Activated CD4-positive, alpha-beta T cell treated with anti-CD3 and anti-CD28 coated beads for 4 hours (primary cell): Measurements from ENCODE around the gene CPNE5.

ENCODE experiments used
- DNase-seq, 2 donors: peaks; one replicate each; pipeline ENCODE4 v3.0.0-alpha.2; 2020

CPNE5 gene

GRCh38 chr6:36833182-36833789 lies 6.0 kb downstream of the CPNE5 start:
- DNase-seq: no peak

DNA sequence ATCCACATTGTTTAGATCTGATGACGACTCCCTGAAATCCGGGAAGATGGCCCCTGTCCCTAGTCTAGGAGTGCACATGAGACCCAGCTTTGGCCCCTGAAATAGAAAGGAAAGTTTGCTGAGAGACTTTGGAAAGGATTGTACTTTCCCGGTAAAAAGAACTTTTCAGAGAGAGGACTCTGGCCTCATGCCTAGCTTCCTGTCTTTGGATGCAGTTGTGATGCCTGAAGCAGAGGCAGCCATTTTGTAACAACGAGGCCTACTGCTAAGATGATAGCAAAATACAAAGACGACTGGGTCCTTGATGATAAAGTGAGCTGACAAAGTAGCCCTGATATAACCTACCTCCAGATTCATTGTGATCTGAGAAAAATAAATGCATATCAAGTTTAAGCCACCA lies 6.9 kb downstream of the CPNE5 start:
- DNase-seq: no peak

GRCh38 chr6:36830577-36830976 lies 8.7 kb downstream of the CPNE5 start:
- DNase-seq: no peak

GRCh38 chr6:36829919-36830544 lies 9.2 kb downstream of the CPNE5 start:
- no peak for DNase-seq

DNA sequence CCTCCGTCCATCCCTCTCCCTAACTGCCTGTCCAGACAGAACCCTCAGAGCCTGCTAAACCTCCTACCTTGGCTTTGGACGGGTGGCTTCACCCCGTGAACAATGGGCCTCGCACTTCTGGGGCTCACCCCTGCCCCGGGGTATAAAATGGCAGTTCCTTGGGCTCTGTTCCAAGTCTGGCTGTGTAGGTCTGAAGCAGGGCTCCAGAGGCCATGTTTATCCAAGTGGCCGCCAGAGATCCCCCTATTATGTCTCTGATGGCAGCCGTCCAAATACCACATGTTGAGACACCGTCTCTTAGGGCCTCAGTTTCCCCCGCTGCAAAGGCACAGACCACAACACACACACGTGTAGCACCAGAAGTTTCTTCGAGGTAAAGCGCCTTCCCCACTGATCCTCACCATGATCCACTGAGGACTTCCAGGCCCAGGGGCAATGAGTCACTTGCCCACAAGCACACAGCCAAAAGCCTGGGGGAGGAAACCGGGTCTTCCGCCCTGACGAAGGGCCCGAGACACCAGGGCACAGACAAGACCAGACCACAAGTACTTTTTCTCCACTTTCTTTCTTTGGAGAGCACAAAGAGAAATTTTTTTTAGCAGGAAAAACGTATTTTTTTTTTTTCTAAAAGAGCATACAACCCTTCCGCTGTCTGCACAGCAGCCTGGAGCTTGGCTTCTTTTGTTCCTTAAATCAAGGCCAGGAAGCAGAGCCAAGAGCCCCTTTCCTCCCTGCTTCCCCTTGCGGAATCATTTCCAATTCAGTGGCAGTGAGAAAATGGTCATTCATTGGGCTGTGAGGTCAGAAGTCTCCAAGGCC lies 11.8 kb downstream of the CPNE5 start:
- peak; percentile 8 to 15 for DNase-seq

DNA sequence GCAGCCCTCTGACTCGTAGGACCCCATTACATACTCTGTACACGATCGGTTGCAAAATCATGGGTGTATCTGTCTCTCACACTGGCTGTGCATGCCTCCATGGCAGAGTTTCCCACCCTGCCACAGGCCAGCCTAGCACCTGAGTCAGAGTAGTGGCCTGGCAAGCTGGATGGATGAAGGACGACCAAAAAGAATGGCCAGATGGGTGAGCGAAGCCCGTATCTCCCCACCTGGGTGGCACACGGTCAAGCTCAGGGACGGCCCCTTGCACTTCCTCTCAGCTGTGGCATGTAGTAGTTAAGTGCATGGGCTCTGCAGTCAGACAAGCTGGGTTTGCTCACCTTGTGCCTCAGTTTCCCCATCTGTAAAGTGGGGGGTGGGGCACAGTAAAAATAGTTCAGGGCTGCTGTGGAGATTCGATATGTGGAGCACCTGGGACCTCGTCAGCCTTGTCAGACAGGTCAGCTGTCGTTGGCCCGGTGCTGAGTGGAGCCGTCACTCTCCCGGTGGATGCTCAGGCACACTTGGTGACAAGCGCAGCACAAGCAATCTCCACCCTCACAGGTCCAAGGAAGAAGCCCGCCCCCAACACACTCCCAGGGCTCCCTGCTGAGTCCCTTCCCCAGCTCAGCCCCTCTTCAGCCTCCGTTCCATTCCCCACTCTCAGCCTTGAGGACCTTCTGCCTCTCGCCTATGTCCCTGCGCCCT lies 12.6 kb downstream of the CPNE5 start:
- no peak for DNase-seq

DNA sequence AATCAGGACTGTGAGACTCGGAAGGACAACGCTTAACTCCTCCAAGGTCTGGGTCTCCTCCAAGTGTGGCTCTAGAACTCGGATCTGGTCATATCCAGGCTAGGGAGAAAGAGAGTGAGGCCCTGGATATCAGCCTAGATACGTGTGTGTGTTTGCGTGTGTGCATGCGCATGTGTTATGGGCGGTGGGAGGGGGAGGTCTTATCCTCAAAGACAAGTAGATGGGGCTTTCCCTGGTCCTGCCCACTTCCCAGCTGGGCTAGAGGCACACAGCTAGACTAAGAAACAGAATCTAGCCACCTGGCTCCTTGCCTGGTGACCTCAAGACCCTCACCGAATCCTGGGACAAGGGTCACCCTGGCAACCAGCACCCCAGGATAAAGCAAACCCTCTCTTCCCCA lies 13.2 kb downstream of the CPNE5 start:
- no peak for DNase-seq

DNA sequence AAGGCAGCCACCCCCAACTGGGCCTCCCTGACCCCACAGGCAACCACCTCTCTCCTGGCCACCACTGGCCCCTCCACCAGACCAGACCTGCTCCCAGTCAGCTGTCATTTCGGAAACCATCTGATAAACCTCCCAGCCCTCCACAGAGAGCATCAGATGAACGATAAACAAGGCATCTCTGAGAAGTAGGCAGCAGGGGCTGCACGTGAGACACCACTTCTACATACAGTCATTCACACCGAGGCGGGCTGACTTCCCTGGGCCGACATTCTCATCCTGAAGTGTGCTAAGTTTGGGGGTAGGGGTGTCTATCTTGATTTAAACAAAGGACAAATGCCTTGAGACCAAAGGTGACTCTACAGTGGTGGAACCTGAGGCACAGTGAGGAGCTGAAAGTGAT lies 13.8 kb downstream of the CPNE5 start:
- DNase-seq: no peak

DNA sequence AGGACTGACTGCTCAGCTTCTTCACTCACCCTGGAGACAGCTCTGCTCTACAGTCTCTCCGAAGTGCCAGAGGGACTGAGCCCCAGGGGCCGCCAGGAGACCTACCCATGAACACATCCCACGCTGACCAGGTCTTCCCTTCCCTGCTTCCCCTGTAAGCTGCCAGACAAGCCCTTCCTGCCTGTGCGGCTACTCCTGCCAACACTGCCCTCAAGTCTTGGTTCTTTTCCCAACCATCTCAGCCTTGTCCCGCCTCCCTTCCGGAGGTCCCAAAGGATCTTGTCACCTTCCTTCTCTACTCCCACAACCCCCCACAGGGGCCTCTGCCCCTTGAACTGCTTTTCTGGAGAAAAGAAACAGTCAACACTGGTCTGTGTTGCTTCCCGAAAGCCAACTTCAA lies 15.0 kb downstream of the CPNE5 start:
- no peak for DNase-seq

DNA sequence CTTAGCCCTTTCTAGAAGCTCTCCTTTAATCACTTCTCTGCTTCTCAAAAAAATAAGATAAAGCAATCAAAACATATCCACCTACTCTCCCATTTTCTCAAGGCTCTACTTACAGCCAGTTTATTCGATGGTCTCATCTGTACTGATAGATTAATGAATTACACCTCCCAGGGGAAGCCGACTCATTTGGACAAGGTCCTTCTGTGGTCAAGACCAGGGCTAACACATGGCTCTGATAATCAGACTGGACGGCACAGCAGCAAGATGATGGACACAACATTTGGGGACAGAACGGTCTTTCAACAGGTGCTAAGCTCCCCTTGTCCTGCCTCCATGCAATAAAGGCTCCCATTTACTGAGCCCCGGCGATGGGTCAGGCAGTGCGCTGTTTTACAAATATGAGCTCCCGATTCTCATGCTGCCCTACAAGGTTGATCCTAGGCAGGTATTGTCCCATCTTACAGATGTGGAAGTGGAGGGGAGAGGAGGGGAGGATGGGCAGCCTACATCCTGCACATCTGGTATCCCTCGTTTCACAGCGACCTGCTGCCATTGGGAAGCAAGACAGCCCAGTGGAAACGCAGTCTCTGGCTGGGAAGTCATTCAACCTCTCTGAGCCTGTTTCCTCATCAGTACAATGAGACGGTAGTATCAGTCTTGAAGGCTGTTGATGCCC lies 15.7 kb downstream of the CPNE5 start:
- no peak for DNase-seq

GRCh38 chr6:36822506-36823269 lies 16.6 kb downstream of the CPNE5 start:
- DNase-seq: no peak

- DNase-seq: no peak
These were observed 17.5 kb downstream of the CPNE5 start for GRCh38 chr6:36821581-36822335.

GRCh38 chr6:36820700-36821580 lies 18.3 kb downstream of the CPNE5 start:
- no peak for DNase-seq

DNA sequence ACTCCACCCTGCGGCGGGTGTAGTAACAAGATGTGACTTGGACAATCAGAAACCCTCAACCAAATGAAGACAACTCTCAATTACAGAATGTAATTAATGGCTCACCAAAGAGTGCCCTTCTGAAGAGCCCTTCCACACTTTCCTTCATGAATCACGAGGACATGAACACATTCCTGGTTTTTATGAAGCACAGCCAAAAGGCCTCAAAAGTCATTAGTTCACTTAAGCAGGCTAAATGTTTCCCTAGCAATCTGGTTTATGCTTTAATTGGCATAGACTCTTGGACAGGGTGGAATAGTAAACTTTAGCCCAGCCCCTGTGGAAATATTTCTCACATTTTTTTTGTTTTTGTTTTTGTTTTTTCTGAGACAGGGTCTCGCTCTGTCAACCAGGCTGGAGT lies 20.5 kb downstream of the CPNE5 start:
- no peak for DNase-seq

- DNase-seq: no peak
These were observed 21.4 kb downstream of the CPNE5 start for GRCh38 chr6:36817847-36818246.

DNA sequence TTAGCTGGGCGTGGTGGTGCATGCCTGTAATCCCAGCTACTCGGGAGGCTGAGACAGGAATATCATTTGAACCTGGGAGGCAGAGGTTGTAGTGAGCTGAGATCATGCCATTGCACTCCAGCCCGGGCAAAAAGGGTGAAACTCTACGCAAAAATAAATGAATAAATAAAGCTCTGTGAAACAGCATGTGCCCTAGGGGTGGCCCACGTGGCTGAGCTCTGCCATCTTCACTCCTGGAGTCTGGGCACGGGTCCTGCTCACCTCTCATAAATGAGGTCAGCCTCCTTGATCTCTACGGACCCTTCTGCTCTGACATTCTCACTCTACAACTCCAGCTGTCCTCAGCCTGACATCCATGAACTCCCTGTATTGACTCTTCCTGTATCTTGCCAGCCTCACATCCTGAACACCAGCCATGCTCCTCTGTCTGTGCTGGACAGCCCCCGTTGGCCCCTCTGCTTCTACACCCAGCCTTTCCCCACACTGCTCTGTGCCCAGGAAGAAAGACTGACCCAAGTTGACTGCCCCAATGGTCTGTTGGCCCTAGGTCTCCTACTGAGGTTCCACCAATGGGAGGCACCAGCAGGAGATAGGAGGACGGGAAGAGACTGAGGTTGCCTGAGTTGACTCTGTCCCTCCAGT lies 21.9 kb downstream of the CPNE5 start:
- DNase-seq: no peak

GRCh38 chr6:36815962-36816735 lies 23.1 kb downstream of the CPNE5 start:
- DNase-seq: no peak

DNA sequence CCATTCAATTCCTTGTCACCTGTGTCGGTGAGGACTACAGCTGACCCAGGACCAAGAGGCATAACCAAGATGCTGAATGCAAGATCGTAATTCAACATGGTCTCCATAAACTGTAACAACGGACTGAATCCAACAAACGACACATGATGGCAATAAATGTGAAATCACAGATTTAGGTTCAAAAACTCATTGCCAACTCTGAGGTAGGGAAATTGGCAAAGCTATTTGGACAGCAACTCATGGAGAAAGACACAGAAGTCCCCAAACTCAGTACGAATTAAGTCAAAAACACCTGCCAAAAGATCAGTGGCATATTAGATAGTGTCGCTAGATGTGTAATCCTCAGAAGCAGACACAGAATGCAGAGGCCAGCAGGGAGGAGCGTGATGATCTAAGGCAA lies 25.0 kb downstream of the CPNE5 start:
- DNase-seq: no peak

GRCh38 chr6:36813526-36813925 lies 25.7 kb downstream of the CPNE5 start:
- DNase-seq: no peak
